Ovary (tissue), 9 donors: Measurements from ENCODE around the gene SERBP1. TPM values are rescaled to one million over a fixed set of nuclear protein-coding genes. Genes with fewer than 3 reads are reported as not detected.
"Not testable (repeated sequence)": the region's sequence is repeated elsewhere in the genome, so short reads cannot be mapped to it uniquely, and the experiment has no call there.

Experiments
- DNase-seq, 5 donors: peaks; one replicate each; pipeline ENCODE4 v3.0.0-alpha.2; 2019 to 2020
- H3K27ac ChIP-seq, 2 donors: fragments of 200-600 bp; one replicate each; pipeline versions ENCODE4 v1.5.1 to v1.8.0; 2019 to 2022
- H3K27me3 ChIP-seq: fragments of 200-600 bp; one replicate; pipeline ENCODE4 v1.8.0; 2022
- H3K36me3 ChIP-seq: fragments of 200-600 bp; sonication (generic); one replicate; pipeline ENCODE4 v1.5.1; 2019
- H3K4me1 ChIP-seq: one replicate; pipeline ENCODE4 v1.8.1; 2013; ENCODE audit warnings: mild to moderate bottlenecking, moderate library complexity; ENCODE audit not compliant: insufficient read depth
- H3K4me3 ChIP-seq: fragments of 200-600 bp; sonication (generic); one replicate; pipeline ENCODE4 v1.5.1; 2017
- H3K9me3 ChIP-seq, 2 donors: fragments of 200-600 bp in 1 of 2; sonication (generic) in 1 of 2; one replicate each; pipeline versions ENCODE4 v1.5.1 to v1.8.1; 2013 to 2019; ENCODE audit warnings: mild to moderate bottlenecking in 1 of 2, moderate library complexity in 1 of 2
- EP300 ChIP-seq: sonication (generic); formaldehyde crosslinking; IDR thresholded peaks from one replicate; pipeline ENCODE4 v1.6.1; 2017; ENCODE audit warnings: antibody characterized with exemption
- POLR2A ChIP-seq: fragments of 450-650 bp; IDR thresholded peaks from one replicate; pipeline ENCODE4 v1.6.1; 2017; ENCODE audit warnings: antibody characterized with exemption, mild to moderate bottlenecking, moderate library complexity
- WGBS, 3 donors: extraction: QIAGEN DNeasy Blood & Tissue Kit in 1 of 3; methylation state at CpG; one replicate each; pipeline versions ENCODE4 v1.1.5 to v1.1.7; 2013 to 2017; 5-methylcytosine and 5-hydroxymethylcytosine counted together
- intact Hi-C, 4 donors: fragments of 100-400 bp; cut with DNase I; formaldehyde crosslinking; loops; one replicate each; pipeline versions ENCODE4 v1.11.0 to v1.15.1; 2022 to 2023
- polyA plus RNA-seq, 2 donors: library from polyadenylated mRNA; stranded (reverse); fragments of 200-250 nt in 1 of 2; fragments of 350-450 nt in 1 of 2; fragmentation: Illumina TruSeq in 1 of 2; extraction: RNeasy Lipid Tissue Mini Kit (QIAGEN cat#74804) in 1 of 2; gene quantifications; one replicate each; pipeline ENCODE4 v1.2.3, GENCODE V29; 2013 to 2014
- total RNA-seq, 7 donors: library from RNA; depleted of rRNA in 2 of 7; stranded (reverse); fragments of >200 nt in 2 of 7; fragmentation: NEBNext Ultra II Directional in 3 of 7; extraction: Animal tissue kit (Norgen Biotek cat#: 25700) in 3 of 7; gene quantifications; one replicate each; pipeline versions ENCODE4 v1.1.0 to v1.2.4, GENCODE V29; 2016 to 2023
- TF ChIP-seq, protein P1 (sequence below), 3 donors: fragments of 450-650 bp in 2 of 3; fragments of 200-600 bp in 1 of 3; IDR thresholded peaks; one replicate each; pipeline versions ENCODE4 v1.5.1 to v1.8.0; 2016 to 2022; ENCODE audit warnings: antibody characterized with exemption in 3 of 3, mild to moderate bottlenecking in 1 of 3
- donor health status: DM: no; HTN: no; CAD: no; lungs with moderate emphysema.
- donor health status: DM: no; HTN: no; CAD: no.
- donor health status: Bipolar disorder and iron deficiency.
- donor health status: DM: yes; HTN: yes; CAD: no.
- donor health status: DM: no; HTN: no; CAD: no.
- donor health status: DM: yes; HTN: yes; CAD: no.

SERBP1 gene
- total and polyA plus RNA-seq, 9 donors = 117 to 180 (median 150) TPM

DNA sequence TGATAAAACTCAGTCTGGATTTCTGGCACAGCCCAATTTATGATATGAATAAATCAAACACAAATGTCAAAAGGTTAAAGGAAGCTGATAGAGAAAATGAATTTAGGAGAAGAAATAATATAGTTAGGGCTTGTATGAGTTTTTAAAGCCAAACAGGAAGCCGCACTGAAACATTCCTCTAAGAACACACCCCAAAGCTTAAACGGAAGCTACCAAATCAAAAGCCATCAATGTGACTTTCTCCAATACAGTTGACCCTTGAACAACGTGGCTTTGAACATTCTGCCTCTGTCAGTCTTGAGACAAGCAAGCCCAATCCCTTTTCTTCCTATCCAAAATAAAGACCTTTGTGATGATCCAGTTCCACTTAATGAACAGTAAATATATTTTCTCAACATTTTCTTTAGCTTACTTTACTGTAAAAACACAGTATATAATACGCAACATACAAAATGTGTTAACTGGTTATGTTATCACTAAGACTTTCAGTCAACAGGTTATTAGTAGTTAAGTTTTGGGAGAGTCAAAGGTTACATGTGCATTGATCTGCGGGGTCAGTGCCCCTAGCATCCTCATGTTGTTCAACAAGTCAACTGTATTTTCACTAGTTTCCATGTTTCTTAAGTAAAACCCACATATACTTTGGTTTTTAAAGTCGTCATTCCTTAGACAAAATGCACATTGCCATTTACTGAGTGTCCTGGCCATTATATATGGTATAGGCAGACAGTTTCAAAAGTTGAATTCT lies 11.2 kb downstream of the SERBP1 start:
- TF ChIP-seq EP300 (no peak), POLR2A (no peak)
- TF ChIP-seq, protein P1, sequence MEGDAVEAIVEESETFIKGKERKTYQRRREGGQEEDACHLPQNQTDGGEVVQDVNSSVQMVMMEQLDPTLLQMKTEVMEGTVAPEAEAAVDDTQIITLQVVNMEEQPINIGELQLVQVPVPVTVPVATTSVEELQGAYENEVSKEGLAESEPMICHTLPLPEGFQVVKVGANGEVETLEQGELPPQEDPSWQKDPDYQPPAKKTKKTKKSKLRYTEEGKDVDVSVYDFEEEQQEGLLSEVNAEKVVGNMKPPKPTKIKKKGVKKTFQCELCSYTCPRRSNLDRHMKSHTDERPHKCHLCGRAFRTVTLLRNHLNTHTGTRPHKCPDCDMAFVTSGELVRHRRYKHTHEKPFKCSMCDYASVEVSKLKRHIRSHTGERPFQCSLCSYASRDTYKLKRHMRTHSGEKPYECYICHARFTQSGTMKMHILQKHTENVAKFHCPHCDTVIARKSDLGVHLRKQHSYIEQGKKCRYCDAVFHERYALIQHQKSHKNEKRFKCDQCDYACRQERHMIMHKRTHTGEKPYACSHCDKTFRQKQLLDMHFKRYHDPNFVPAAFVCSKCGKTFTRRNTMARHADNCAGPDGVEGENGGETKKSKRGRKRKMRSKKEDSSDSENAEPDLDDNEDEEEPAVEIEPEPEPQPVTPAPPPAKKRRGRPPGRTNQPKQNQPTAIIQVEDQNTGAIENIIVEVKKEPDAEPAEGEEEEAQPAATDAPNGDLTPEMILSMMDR (IDR thresholded peaks at IDR 0.05) = no peak
- no peaks in the 10 kb centered on the region for H3K4me1 ChIP-seq
- no peak overlapping the region for H3K4me3 ChIP-seq
- no peak overlapping the region for H3K27ac ChIP-seq
- no peaks in the 10 kb centered on the region for H3K36me3 ChIP-seq
- H3K27me3 ChIP-seq = no peaks in the 10 kb centered on the region
- no peaks in the 10 kb centered on the region for H3K9me3 ChIP-seq
- 64 to 72% (median 70%) methylated on average over 6 of the region's 6 CpGs for WGBS, 3 donors
- intact Hi-C loops = no loop called here
- no peak for DNase-seq

DNA sequence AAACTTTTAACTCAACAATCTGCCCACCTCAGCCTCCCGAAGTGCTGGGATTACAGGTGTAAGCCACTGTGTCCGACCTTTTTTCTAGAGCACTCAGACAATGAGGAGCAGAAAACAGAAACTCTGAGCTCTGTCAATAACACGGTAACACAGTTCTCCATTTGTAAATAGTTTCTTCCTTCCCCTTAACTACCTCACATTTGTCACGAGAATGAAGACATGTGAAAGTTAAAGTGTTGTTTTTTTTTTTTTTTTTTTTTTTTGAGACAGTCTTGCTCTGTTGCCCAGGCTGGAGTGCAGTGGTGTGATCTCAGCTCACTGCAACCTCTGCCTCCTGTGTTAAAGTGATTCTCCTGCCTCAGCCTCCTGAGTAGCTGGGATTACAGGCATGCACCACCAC lies 12.5 kb downstream of the SERBP1 start:
- H3K27me3 ChIP-seq, intact Hi-C loops, H3K4me1 ChIP-seq, DNase-seq, H3K9me3 ChIP-seq, H3K4me3 ChIP-seq, H3K27ac ChIP-seq, H3K36me3 ChIP-seq: not testable (repeated sequence)
- 83 to 89% (median 86%) methylated on average over 4 of the region's 4 CpGs for WGBS, 3 donors

DNA sequence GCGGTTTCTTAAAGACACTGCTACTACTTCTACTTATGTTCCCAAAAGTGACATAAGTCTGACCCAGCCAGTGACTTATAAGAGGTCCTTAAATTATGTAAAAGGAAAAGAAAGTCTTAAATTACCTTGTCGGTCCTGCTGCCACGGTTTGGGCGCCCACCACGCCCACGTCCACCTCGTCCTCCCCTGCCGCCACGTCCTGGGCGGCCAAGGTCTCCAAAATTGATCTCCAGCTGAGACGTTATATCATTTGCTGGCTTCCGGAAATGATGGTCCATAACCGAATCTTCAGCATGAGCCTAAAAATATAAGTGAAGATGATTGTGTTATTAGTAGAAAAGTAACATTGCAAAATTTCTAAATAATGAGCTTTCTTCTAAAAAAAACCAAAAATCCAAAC lies 15.2 kb downstream of the SERBP1 start:
- Histone ChIP-seq H3K36me3 (no peaks in the 10 kb centered on the region), H3K27me3 (no peaks in the 10 kb centered on the region), H3K4me3 (no peak overlapping the region), H3K27ac (no peak overlapping the region), H3K4me1 (no peaks in the 10 kb centered on the region), H3K9me3 (no peaks in the 10 kb centered on the region)
- WGBS, 3 donors = 88% methylated on average over 13 of the region's 13 CpGs
- intact Hi-C loops = no loop called here
- no peak for DNase-seq
- TF ChIP-seq POLR2A (no peak), EP300 (no peak)
- TF ChIP-seq, protein P1 (IDR thresholded peaks at IDR 0.05) = no peak

DNA sequence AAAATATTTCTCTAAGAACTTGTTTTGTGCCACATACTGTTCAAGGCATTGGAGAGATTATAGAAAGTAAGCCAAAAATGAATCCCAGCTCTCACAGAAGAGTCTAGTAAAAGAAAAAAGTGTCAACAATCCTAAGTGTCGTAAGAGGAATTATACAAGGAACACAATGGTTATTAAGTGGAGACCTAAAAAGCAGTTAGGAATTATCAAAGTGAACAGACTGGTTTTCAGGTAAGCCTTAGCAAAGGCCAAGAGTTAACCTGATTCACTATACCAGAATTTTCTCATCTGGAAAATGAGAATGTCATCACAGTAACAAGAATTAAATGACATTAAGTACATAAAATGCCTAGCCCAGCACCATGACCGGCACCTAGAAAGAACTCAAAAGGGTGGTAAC lies 15.6 kb downstream of the SERBP1 start:
- H3K36me3 ChIP-seq = no peaks in the 10 kb centered on the region
- H3K4me1 ChIP-seq = no peaks in the 10 kb centered on the region
- WGBS, 3 donors = 97 to 99% (median 99%) methylated on average over 2 of the region's 2 CpGs

DNA sequence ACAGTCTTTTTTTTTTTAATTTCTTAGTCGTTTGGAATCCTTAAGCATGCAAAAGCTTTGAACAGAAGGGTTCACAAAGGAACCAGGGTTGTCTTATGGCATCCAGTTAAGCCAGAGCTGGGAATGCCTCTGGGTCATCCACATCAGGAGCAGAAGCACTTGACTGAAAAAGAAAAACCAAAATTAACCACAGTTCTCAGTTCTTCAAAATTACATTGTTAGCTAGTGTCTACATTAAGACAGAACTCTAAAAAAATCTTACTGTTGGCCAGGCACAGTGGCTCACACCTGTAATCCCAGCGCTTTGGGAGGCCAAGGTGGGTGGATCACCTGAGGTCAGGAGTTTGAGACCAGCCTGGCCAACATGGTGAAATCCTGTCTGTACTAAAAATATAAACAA lies 17.1 kb downstream of the SERBP1 start:
- DNase-seq, intact Hi-C loops, H3K4me3 ChIP-seq, H3K9me3 ChIP-seq, H3K27me3 ChIP-seq, H3K36me3 ChIP-seq, H3K4me1 ChIP-seq, H3K27ac ChIP-seq: not testable (repeated sequence)
- 65 to 72% (median 71%) methylated on average over 2 of the region's 2 CpGs for WGBS, 3 donors

More for the DNA sequence above, 15.6 kb downstream of the SERBP1 start:
- Histone ChIP-seq H3K4me3 (no peak overlapping the region), H3K9me3 (no peaks in the 10 kb centered on the region), H3K27me3 (no peaks in the 10 kb centered on the region), H3K27ac (no peak overlapping the region)
- TF ChIP-seq, protein P1 (IDR thresholded peaks at IDR 0.05) = no peak
- TF ChIP-seq POLR2A (no peak), EP300 (no peak)
- DNase-seq = no peak
- intact Hi-C loops = no loop called here
